ENCODE results near the gene LRRK1. TPM values are rescaled to one million over a fixed set of nuclear protein-coding genes. Genes with fewer than 3 reads are reported as not detected.

Gene LRRK1
- total RNA-seq, 1 donor: 18.0 TPM

GRCh38 chr15:101078669-101079323, 159.6 kb downstream of the LRRK1 start:
- H3K4me3 ChIP-seq (ENCODE audit: low read depth, low read length): no peak overlapping the region
- DNase-seq (ENCODE audit: low read depth): no peak
- TF ChIP-seq CTCF (IDR thresholded peaks at IDR 0.05; ENCODE audit: insufficient read depth, low read length): no peak

DNA sequence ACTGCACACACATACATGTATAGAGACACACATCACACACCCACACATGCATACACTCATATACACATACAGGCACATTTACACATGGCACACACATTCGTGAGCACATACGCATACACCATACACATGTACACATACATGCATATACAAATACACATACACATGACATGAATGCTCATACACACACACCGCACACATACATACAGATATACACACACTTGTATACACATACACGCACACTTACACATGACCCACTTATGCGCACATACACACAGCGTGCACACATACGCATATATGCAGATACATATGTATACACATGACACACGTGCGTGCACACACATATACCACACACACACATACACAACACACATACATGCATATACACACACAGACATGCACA, 162.7 kb downstream of the LRRK1 start:
- H3K4me3 ChIP-seq (ENCODE audit: low read depth, low read length): no peak overlapping the region
- no peak for TF ChIP-seq CTCF (IDR thresholded peaks at IDR 0.05; ENCODE audit: insufficient read depth, low read length)
- DNase-seq (ENCODE audit: low read depth): no peak

DNA sequence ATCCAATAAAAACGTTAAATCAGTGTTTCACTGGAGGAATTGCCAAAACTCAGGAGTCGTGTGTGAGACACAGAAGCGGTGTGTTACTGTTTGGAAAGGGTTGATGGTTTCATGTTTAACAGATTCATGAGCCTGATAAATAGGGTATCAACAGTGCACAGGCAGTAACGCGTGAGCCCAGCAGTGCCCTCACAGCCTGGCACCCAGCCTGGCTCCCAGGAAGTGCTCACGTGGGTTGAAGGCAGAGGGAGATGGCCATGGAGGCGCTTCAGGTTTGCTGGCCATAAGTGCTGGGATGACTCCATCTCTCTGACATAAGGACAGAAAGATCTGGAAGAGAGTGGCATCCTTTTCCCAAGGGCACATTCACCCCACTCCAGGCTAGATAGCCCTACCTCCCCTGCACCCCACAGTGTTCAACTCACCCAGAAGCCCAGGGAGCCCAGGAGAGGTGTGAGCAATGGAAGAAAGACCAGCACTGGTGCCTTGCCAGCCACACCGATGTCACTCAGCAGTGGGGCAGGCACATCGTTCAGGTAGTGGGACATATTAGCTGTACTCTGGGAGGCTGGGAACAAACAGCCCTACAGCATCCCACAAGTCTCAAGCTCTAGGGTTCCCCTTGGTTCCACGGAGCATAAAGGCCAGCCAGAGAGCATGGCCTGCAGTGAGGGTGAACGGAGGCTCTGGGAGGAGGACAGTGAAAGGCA, 164.3 kb downstream of the LRRK1 start:
- H3K4me3 ChIP-seq (ENCODE audit: low read depth, low read length): no peak overlapping the region
- no peak for TF ChIP-seq CTCF (IDR thresholded peaks at IDR 0.05; ENCODE audit: insufficient read depth, low read length)
- no peak for DNase-seq (ENCODE audit: low read depth)

DNA sequence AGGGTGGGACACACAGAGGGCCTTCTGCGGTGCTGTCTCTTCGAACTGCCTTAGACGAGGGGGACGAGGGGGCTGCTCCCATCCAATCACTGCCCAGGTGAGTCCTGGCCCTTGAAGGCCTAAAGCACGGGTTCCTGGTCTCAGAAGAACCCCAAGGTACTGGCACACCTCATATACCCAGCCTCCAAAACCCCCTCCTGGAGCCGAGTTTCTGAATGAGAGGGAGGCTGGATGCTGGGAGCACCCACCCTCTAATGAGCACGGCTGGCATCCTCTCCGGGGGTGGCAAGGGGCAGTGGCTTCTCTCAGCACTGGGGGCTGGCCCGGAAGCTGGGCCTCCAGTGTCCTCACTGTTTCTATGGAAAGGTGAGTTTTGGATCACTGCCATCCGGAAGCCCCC, 165.6 kb downstream of the LRRK1 start:
- no peak for DNase-seq (ENCODE audit: low read depth)
- H3K4me3 ChIP-seq (ENCODE audit: low read depth, low read length): no peak overlapping the region
- TF ChIP-seq CTCF (IDR thresholded peaks at IDR 0.05; ENCODE audit: insufficient read depth, low read length): no peak

DNA sequence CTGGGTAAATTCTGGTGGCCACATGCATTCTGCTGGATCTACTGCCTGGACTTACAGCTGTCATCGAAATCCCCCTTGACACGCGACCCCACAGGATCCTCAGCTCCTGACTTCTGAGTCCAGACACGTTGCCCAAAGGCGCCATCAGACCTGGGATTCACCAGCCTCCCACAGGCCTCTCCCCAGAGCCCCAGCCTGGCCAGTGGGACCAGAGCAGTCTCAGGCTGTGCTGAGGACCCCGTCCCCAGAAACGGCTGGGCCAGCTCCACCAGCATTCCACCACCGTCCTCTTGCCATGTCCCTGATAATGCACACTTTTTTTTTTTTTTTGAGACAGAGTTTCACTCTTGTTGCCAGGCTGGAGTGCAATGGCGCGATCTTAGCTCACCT, 166.1 kb downstream of the LRRK1 start:
- no peak for TF ChIP-seq CTCF (IDR thresholded peaks at IDR 0.05; ENCODE audit: insufficient read depth, low read length)
- no peak overlapping the region for H3K4me3 ChIP-seq (ENCODE audit: low read depth, low read length)
- no peak for DNase-seq (ENCODE audit: low read depth)

DNA sequence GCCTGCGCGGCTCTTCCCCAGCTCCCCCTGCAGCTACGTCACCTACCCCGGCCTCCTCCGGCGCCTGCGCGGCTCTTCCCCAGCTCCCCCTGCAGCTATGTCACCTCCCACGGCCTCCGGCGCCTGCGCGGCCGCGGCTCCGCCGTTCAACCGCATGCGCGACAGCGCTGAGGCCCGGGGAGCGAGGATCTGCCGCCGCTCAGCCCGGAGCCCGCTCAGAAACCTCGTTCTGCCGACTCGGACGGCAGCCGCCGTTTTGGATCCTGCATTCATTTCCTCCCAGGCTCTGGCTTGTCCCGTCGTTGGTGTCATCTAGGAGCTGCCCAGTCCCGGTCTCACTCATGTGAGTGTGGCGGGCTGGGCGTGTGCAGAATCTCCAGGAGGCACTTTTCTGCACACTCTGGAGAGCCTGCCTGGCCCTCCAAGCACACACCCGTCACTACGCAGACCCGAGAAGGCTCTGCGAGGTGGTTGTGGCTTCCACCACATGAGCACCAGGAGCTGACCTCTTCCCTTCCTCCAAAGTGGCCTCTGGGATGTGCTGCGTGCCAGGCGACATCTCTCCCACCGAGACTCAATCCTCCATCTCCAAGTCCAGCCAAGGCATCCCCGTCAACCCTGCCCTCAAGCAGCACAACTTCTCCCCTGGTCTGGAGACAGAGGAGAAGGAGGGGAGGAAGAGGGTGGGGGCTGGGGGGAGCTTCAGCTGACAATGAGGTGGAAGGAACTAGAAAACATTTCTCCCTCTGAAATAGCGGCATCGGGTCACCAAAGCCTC, 167.4 kb downstream of the LRRK1 start:
- no peak for DNase-seq (ENCODE audit: low read depth)
- H3K4me3 ChIP-seq (ENCODE audit: low read depth, low read length): no peak overlapping the region
- TF ChIP-seq CTCF (IDR thresholded peaks at IDR 0.05; ENCODE audit: insufficient read depth, low read length): no peak

All from fibroblast of the aortic adventitia (primary cell).